ENCODE measurements around the gene CRAT. TPM values are rescaled to one million over a fixed set of nuclear protein-coding genes. Genes with fewer than 3 reads are reported as not detected.

The CRAT gene
- polyA plus RNA-seq, 1 donor (not counting 4 experiments of a cell fraction or from before 2014, with no cell fraction given) = 6.5 TPM

DNA sequence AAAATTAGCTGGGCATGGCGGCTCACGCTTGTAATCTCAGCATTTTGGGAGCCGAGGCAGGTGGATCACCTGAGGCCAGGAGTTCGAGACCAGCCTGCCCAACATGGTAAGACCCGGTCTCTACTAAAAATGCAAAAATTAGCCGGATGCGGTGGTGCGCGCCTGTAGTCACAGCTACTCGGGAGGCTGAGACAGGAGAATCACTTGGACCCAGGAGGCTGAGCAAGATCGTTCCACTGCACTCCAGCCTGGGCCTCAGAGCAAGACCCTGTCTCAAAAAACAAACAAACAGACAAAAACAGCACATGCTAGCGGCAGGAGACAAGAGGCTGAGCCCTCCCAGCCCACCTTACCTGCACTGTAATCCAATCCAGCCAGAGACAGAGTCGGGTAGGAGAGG is 30.8 kb downstream of the CRAT start:
- H3K9me1 ChIP-seq (ENCODE audit: control insufficient read depth, extremely low read depth, insufficient read depth, low read length) = no peaks in the 10 kb centered on the region
- no peaks in the 10 kb centered on the region for H3K9me3 ChIP-seq (ENCODE audit: control insufficient read depth, low read depth, low read length)
- peaks cover 14% of the 10 kb centered on the region for H3K4me1 ChIP-seq (ENCODE audit: control insufficient read depth, extremely low read depth, insufficient read depth, low read length)
- H3K27ac ChIP-seq (ENCODE audit: control insufficient read depth, insufficient read depth, low read length) = no peak overlapping the region
- no peak overlapping the region for H3K9ac ChIP-seq (ENCODE audit: control insufficient read depth, extremely low read depth, insufficient read depth, low read length)
- no peak overlapping the region for H2AFZ ChIP-seq (ENCODE audit: control insufficient read depth, low read length)
- DNase-seq (ENCODE audit: low read depth, low spot score) (no peak), FAIRE-seq (no peak)
- H3K79me2 ChIP-seq (ENCODE audit: control insufficient read depth, insufficient read depth, low read length) = peaks cover 32% of the 10 kb centered on the region
- no peaks in the 10 kb centered on the region for H4K20me1 ChIP-seq (ENCODE audit: control insufficient read depth, extremely low read depth, insufficient read depth, low read length)
- peak overlapping the region in 1 of 3 experiments; percentile 89 for H3K4me3 ChIP-seq (ENCODE audit: control insufficient read depth in 2 of 3, extremely low read depth in 1 of 3, insufficient read depth in 2 of 3, low read depth in 1 of 3, low read length in 3 of 3)
- dilution Hi-C loops (cut with MboI; ENCODE audit: extremely low pct_ligation_motif_present, low sequenced_read_pairs) = no loop called here
- peaks cover under 1 to 3% of the 10 kb centered on the region in 2 experiments for H3K36me3 ChIP-seq (ENCODE audit: control insufficient read depth in 2 of 2, extremely low read depth in 1 of 2, insufficient read depth in 2 of 2, low read length in 2 of 2)
- peak overlapping the region; percentile 89 for H3K4me2 ChIP-seq (ENCODE audit: control insufficient read depth, extremely low read depth, insufficient read depth, low read depth, low read length)
- TF ChIP-seq, protein P1, sequence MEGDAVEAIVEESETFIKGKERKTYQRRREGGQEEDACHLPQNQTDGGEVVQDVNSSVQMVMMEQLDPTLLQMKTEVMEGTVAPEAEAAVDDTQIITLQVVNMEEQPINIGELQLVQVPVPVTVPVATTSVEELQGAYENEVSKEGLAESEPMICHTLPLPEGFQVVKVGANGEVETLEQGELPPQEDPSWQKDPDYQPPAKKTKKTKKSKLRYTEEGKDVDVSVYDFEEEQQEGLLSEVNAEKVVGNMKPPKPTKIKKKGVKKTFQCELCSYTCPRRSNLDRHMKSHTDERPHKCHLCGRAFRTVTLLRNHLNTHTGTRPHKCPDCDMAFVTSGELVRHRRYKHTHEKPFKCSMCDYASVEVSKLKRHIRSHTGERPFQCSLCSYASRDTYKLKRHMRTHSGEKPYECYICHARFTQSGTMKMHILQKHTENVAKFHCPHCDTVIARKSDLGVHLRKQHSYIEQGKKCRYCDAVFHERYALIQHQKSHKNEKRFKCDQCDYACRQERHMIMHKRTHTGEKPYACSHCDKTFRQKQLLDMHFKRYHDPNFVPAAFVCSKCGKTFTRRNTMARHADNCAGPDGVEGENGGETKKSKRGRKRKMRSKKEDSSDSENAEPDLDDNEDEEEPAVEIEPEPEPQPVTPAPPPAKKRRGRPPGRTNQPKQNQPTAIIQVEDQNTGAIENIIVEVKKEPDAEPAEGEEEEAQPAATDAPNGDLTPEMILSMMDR (optimal IDR thresholded peaks at IDR 0.05 in 1 of 3, IDR thresholded peaks at IDR 0.05 in 1 of 3, conservative IDR thresholded peaks at IDR 0.05 in 1 of 3; ENCODE audit: extremely low read depth in 1 of 3, insufficient read depth in 2 of 3, low read length in 3 of 3) = no peak
- no peak for TF ChIP-seq EZH2 (IDR thresholded peaks at IDR 0.05; ENCODE audit: low read length)
- no peaks in the 10 kb centered on the region for H3K27me3 ChIP-seq (ENCODE audit: control insufficient read depth, extremely low read depth, insufficient read depth, low read length)

- Histone ChIP-seq H3K4me1 (ENCODE audit: control insufficient read depth, extremely low read depth, insufficient read depth, low read length) (peaks cover 14% of the 10 kb centered on the region), H3K27ac (ENCODE audit: control insufficient read depth, insufficient read depth, low read length) (no peak overlapping the region), H4K20me1 (ENCODE audit: control insufficient read depth, extremely low read depth, insufficient read depth, low read length) (no peaks in the 10 kb centered on the region), H3K4me3 (ENCODE audit: control insufficient read depth in 2 of 3, extremely low read depth in 1 of 3, insufficient read depth in 2 of 3, low read depth in 1 of 3, low read length in 3 of 3) (no peak overlapping the region), H3K9ac (ENCODE audit: control insufficient read depth, extremely low read depth, insufficient read depth, low read length) (no peak overlapping the region), H3K4me2 (ENCODE audit: control insufficient read depth, extremely low read depth, insufficient read depth, low read depth, low read length) (no peak overlapping the region), H3K9me1 (ENCODE audit: control insufficient read depth, extremely low read depth, insufficient read depth, low read length) (no peaks in the 10 kb centered on the region), H3K79me2 (ENCODE audit: control insufficient read depth, insufficient read depth, low read length) (peaks cover 26% of the 10 kb centered on the region), H3K36me3 (ENCODE audit: control insufficient read depth in 2 of 2, extremely low read depth in 1 of 2, insufficient read depth in 2 of 2, low read length in 2 of 2) (peaks cover 0 to 2% of the 10 kb centered on the region in 2 experiments), H3K27me3 (ENCODE audit: control insufficient read depth, extremely low read depth, insufficient read depth, low read length) (no peaks in the 10 kb centered on the region), H2AFZ (ENCODE audit: control insufficient read depth, low read length) (no peak overlapping the region), H3K9me3 (ENCODE audit: control insufficient read depth, low read depth, low read length) (no peaks in the 10 kb centered on the region)
- DNase-seq (ENCODE audit: low read depth, low spot score) (no peak), FAIRE-seq (no peak)
- dilution Hi-C loops (cut with MboI; ENCODE audit: extremely low pct_ligation_motif_present, low sequenced_read_pairs) = no loop called here
- no peak for TF ChIP-seq EZH2 (IDR thresholded peaks at IDR 0.05; ENCODE audit: low read length)
- TF ChIP-seq, protein P1 (optimal IDR thresholded peaks at IDR 0.05 in 1 of 3, IDR thresholded peaks at IDR 0.05 in 1 of 3, conservative IDR thresholded peaks at IDR 0.05 in 1 of 3; ENCODE audit: extremely low read depth in 1 of 3, insufficient read depth in 2 of 3, low read length in 3 of 3) = no peak
Measured at GRCh38 chr9:129078691-129079503, 31.7 kb downstream of the CRAT start.

Measured in keratinocyte (primary cell).